Suppressor macrophage treated with lipopolysaccharide for 1 hour (primary cell): Measurements from ENCODE around the gene CALML5.

Experiments
- DNase-seq, 3 donors: peaks; one replicate each; pipeline ENCODE4 v3.0.0-alpha.2; 2020 to 2022

Gene CALML5

GRCh38 chr10:5498791-5499492 lies 428 bp downstream of the CALML5 start:
- DNase-seq, result no peak

- no peak for DNase-seq
Measured at GRCh38 chr10:5497948-5498730, 1.2 kb downstream of the CALML5 start.

DNA sequence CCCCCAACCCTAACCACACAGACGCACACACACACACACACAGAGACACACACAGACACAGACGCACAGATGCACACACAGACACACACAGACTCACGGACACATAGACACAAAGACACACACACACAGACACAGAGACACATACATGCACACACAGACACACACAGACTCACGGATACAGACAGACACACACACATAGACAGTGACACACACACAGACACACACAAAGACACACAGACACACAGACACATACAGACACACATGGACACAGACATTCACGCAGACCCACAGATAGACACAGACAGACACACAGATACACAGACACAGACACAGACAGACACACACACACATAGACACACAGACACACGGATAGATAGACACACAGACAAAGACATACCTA lies 2.1 kb downstream of the CALML5 start:
- DNase-seq, result no peak

DNA sequence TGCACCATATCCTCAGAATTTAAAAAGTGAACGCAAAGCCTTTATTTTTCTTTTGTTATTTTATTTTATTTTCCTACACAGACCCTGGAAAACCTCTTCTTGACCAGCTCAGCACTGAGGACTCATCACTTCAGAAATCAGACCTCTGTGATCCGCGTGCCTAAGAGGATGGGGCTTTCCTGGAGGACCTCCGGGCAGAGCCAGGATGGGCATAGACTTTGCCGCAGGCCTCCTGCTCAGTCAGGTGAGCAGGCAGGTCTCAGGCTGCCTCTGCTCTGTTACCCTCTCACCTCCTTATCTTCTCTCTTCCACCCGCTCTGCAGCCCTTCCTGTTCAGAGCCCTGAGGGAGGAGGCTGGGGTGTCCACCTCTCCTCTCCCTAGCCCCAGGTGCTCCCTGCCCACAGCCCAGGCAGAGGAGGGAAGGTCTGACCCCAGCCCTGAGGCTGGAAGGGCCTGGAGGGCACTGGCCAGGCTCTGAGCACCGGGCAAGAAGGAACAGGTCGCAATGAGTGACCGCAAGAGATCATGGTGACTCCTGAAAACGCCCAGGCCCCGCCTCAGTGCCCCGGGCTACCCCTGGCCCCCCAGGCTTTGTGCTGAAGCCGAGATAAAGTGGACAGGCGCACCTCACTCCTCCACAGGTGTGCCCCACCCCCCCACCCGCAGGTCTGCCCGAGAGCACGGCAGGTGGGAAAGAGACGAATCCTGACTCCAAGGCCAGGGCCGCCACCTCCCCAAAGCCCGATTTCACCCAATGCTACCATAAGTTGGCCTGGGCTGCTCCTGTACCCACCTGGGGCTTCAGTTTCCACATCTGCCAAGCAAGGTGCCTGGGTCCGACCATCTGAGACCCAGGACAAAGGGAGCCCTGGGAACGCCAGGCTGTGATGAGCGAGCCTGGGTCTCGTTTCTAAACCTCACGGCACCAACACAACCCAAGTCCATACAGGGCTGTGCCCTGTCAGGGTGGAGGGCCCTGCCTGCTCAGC lies 2.8 kb downstream of the CALML5 start:
- DNase-seq, result no peak

DNA sequence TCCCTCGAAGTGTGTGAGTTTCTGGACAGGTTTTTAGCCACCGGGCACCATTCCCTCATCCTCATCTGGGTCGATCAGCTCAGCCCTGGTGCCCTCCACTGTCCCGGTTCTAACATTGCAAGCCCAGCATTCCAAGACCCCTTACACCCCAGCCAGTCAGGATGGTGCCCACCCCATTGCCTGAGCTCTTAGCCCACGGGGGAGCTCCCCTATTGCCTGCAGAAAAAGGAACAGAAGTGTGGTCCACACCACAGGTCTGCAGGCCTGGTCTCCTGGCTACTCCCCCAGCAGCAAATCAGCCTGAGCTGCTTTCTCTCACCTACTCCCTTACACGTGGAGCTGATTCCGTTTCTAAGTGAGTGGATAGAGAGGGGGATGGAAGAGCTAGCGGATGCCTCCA lies 4.8 kb downstream of the CALML5 start:
- no peak for DNase-seq

DNA sequence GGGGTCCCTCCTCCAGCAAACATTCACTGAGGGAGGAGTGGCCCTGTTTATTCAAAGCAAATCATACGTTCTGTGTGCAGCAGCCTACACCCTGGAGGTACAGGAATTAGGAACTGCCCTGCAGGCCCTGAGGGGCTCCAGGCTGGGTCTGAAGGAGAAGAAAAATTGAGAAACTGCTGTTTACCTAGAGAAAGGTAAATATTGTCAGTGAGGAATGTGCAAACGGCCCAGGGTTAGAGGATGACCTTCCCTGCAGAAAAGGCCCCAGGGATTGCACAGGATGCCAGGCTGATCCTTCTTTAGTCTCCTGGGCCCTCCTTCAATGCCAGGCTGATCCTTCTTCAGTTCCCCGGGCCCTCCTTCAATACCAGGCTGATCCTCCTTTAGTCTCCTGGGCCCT lies 5.7 kb downstream of the CALML5 start:
- no peak for DNase-seq

DNA sequence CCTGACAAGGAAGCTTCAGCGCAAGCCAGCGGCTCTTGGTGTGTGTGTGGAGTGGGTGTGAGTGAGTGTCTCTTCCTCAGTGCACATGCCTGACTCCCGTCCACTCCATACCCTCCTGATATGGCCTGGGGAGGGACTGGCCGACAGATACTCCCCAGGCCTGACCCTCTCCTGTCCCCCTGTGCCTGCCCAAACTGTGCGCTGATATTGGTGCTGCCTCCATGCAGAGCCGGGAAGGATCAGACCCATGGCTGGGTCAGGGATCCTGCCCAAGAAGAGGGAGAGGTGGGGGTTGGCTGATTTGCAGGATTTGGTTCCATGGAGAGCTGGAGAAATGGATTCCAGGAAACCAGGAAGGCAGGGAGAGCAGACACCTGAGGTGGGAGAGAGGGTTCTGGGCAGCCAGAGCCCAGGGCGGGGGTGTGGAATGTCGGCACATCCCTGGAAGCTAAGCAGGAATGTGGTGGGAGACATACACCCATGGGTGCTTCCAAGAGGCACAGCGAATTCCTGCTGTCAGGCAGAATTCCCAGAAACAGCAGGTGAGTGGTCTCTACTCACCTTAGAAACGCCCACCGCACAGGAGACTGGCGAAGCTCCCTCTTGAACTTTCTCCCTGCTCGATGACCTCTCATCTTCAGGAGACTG lies 6.3 kb downstream of the CALML5 start:
- DNase-seq, result no peak

- no peak for DNase-seq
Measured at GRCh38 chr10:5492322-5492855, 7.0 kb downstream of the CALML5 start.

GRCh38 chr10:5491477-5491876 lies 7.9 kb downstream of the CALML5 start:
- no peak for DNase-seq

- peak in 1 of 3 donors; percentile 12 for DNase-seq
Measured at GRCh38 chr10:5490698-5491464, 8.5 kb downstream of the CALML5 start.

- DNase-seq, result peak; percentile 8 to 27 (median 14)
Measured at GRCh38 chr10:5490032-5490431, 9.3 kb downstream of the CALML5 start.

DNA sequence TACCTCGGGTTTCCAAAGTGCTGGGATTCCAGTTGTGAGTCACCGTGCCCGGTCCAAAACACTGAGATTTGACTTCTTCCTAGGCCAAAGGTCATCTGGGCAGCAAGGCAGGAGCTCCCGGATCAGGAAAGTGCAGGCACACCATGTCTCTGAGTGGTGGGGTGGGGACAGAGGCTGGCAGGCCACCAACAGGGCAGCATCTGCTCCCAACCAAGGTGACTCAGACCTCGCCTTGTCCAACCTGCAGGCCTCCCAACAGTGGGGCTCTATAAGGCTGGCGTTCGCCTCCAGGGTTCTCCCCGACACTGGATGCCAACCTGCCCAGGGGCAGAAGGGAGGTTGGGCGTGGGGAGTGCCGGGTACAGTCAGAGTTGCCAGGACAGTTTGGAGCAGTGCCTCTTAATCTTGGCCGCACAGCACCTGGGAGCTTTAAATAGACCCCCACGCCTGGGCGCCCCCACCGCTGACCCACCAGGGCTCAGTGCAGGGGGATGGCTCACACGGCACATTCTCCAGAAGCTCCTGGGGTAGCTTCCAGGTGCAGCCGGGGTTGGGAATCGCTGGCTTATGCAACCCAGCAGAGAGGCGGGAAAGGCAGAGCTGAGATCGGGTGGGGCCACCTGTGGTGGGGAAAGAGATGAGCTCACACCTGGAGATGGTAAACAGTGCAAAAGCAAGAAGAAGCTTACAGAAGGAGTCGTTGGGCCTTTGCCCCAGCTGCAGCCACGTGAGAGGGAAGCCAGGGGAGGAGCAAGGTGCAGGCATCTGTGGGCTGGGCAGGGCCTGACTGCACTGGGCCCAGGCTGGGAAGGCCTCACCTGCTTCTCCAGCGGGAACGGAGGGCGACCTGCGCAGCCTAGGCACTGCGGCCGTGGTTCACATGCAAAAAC lies 10.9 kb downstream of the CALML5 start:
- DNase-seq, result no peak

GRCh38 chr10:5486853-5487235 lies 12.5 kb downstream of the CALML5 start:
- no peak for DNase-seq

GRCh38 chr10:5485948-5486852 lies 13.2 kb downstream of the CALML5 start:
- no peak for DNase-seq

GRCh38 chr10:5485290-5485689 lies 14.1 kb downstream of the CALML5 start:
- no peak for DNase-seq

- no peak for DNase-seq
Measured at GRCh38 chr10:5484205-5484604, 15.2 kb downstream of the CALML5 start.

- no peak for DNase-seq
Measured at GRCh38 chr10:5482016-5482415, 17.4 kb downstream of the CALML5 start.

GRCh38 chr10:5481121-5481520 lies 18.2 kb downstream of the CALML5 start:
- no peak for DNase-seq

DNA sequence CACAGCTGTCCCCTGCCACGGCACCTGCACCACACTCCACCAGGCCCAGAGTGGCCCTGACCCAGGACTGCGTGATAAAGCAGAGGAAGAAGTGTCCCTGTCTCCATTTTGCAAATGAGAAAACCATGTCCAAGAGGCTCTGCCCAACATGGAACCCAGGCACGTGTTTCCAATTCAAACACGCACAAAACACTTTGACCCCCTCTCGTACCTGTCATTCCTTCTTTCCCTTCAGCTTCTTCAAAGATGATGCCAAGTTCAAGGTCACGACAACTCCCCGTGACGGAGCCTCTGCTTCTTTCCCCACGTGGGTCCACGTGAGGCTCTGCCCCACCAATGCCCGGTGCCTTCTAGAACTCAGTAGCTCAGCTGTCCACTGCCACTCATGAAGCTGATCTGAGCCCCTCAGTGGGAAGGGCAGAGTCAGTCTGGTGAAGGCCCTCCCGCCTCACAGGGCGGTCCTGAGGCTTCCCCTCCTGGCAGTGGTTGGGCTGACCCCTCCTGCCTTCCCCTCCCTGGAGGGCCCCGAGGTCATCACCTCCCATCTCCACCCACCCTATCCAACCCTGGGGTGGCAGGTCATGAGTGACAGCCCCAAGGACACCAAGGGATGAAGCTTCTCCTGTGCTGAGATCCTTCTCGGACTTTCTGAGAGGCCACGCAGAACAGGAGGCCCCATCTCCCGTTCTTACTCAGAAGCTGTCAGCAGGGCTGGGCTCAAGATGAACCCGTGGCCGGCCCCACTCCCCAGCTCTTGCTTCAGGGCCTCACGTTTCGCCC lies 19.0 kb downstream of the CALML5 start:
- no peak for DNase-seq
